ENCODE results near the gene CMTM1. TPM values are rescaled to one million over a fixed set of nuclear protein-coding genes. Genes with fewer than 3 reads are reported as not detected.
A peak's percentile ranks its signal among the peaks of the same experiment; 100 is the strongest.

CMTM1 gene
- total and polyA plus RNA-seq, 2 donors (not counting 3 experiments of a cell fraction or from before 2014, with no cell fraction given) = 3.0 to 12.3 TPM

DNA sequence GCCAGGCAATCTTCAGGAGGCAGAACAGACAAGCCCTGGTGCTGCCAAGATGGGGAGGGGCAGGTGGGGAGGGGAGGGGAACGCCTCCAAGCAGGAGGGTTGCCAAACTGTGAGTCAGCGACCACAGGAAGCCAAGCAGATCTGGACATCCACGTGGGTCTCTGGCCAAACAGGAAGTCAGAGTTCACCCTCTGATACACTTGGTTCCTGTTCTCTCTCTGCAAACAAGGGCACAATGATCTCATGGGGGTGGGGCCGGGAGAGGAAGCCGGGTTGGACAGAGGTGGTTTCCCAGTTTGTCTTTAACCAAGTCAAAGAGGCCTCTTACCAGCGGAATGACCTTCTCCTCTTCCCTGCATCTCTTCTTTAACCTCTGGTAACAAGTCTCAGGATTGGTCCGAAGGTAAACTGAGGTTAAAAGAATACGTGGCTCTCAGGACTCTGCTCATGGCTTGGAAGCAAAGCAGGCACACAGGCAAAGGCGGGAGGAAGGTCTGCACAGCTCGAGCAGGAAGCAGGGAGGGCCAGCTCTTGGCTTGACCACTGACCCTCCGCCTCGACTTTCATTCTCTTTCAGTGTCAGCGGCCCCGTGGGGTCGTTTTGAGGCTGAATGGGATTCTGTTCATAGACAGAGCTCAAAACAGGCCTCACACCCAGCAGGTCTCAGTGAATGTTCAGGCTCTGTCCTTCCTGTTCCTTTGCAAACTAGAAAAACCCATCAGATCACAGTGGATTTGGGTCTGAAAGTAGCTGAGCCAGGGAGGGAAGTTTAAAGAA lies 49.2 kb upstream of the CMTM1 start:
- H3K4me3 ChIP-seq (replicated peaks in 1 of 3; ENCODE audit: insufficient read depth in 1 of 3, low read depth in 1 of 3, low read length in 3 of 3) = peak overlapping the region in 1 of 3 experiments; percentile 0
- H3K27ac ChIP-seq (ENCODE audit: insufficient read depth, low read depth, low read length) = peak overlapping the region; percentile 97
- TSS peak; percentile 95 for BruUV-seq (replicated peaks)
- H3K36me3 ChIP-seq (ENCODE audit: control insufficient read depth in 2 of 2, extremely low read depth in 1 of 2, insufficient read depth in 2 of 2, low read length in 2 of 2) = no peaks in the 10 kb centered on the region
- intact Hi-C loops (cut with micrococcal nuclease) (loop anchor here (1.0 to 5.0 kb wide), 8 partner anchors 33 to 158 kb away; partner anchors contain the start of genes CMTM1, CMTM3 and TK2), dilution Hi-C loops (cut with MboI; ENCODE audit: extremely low pct_ligation_motif_present, low sequenced_read_pairs) (no loop called here)
- no peaks in the 10 kb centered on the region for H3K9me3 ChIP-seq (replicated peaks; ENCODE audit: control insufficient read depth, insufficient read depth, low read length)
- H3K9ac ChIP-seq (replicated peaks; ENCODE audit: extremely low read depth, insufficient read depth, low read length) = peak overlapping the region; percentile 69
- FAIRE-seq (peak; percentile 99), DNase-seq (ENCODE audit: low read depth, low spot score) (peak; percentile 100)
- peaks cover 81% of the 10 kb centered on the region for H3K4me1 ChIP-seq (ENCODE audit: control insufficient read depth, extremely low read depth, insufficient read depth, low read length)
- POLR2A ChIA-PET = interaction anchor here (0.9 kb wide), 1 partner anchor 148 kb away, joined by 4 read pairs; no protein-coding TSS in a partner anchor
- H3K27me3 ChIP-seq (ENCODE audit: control insufficient read depth in 2 of 2, insufficient read depth in 2 of 2, low read length in 2 of 2) = no peaks in the 10 kb centered on the region
- CTCF ChIA-PET = interaction anchor here (1.0 to 1.3 kb wide), 4 partner anchors 9 to 110 kb away, joined by 3 to 5 read pairs (median 3); partner anchors contain the start of gene CMTM3
- no peaks in the 10 kb centered on the region for H4K20me1 ChIP-seq (replicated peaks; ENCODE audit: control insufficient read depth, extremely low read depth, insufficient read depth, low read length)
- TF ChIP-seq POLR2AphosphoS5 (IDR thresholded peaks at IDR 0.05; ENCODE audit: insufficient read depth, low read depth, low read length) (peak; percentile 99), MYC (IDR thresholded peaks at IDR 0.05; ENCODE audit: low read depth, low read length) (no peak), JUN (IDR thresholded peaks at IDR 0.05; ENCODE audit: borderline replicate concordance, insufficient read depth, insufficient read length, low read depth) (peak; percentile 96), GATA2 (IDR thresholded peaks at IDR 0.05; ENCODE audit: insufficient read depth, insufficient read length, low read depth, low read length) (peak; percentile 82), EZH2 (IDR thresholded peaks at IDR 0.05; ENCODE audit: borderline replicate concordance, low read depth, low read length, severe bottlenecking) (no peak), POLR2A (IDR thresholded peaks at IDR 0.05; ENCODE audit: low read depth, low read length) (peak; percentile 83), FOS (IDR thresholded peaks at IDR 0.05; ENCODE audit: borderline replicate concordance, insufficient read depth, low read length) (peak; percentile 89)
- TF ChIP-seq, protein P1, sequence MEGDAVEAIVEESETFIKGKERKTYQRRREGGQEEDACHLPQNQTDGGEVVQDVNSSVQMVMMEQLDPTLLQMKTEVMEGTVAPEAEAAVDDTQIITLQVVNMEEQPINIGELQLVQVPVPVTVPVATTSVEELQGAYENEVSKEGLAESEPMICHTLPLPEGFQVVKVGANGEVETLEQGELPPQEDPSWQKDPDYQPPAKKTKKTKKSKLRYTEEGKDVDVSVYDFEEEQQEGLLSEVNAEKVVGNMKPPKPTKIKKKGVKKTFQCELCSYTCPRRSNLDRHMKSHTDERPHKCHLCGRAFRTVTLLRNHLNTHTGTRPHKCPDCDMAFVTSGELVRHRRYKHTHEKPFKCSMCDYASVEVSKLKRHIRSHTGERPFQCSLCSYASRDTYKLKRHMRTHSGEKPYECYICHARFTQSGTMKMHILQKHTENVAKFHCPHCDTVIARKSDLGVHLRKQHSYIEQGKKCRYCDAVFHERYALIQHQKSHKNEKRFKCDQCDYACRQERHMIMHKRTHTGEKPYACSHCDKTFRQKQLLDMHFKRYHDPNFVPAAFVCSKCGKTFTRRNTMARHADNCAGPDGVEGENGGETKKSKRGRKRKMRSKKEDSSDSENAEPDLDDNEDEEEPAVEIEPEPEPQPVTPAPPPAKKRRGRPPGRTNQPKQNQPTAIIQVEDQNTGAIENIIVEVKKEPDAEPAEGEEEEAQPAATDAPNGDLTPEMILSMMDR (IDR thresholded peaks at IDR 0.05; ENCODE audit: extremely low read depth in 1 of 2, insufficient read depth in 1 of 2, low read depth in 1 of 2, low read length in 2 of 2) = no peak
- TF ChIP-seq, protein P2, sequence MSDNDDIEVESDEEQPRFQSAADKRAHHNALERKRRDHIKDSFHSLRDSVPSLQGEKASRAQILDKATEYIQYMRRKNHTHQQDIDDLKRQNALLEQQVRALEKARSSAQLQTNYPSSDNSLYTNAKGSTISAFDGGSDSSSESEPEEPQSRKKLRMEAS (IDR thresholded peaks at IDR 0.05; ENCODE audit: insufficient read depth, insufficient read length) = peak; percentile 87
- peak overlapping the region; percentile 39 for H3K4me2 ChIP-seq (ENCODE audit: insufficient read depth, low read length)
- H3K9me1 ChIP-seq (replicated peaks; ENCODE audit: control insufficient read depth, extremely low read depth, insufficient read depth, low read length) = no peaks in the 10 kb centered on the region
- no peaks in the 10 kb centered on the region for H3K79me2 ChIP-seq (ENCODE audit: control insufficient read depth, insufficient read depth, low read length)
- H2AFZ ChIP-seq (ENCODE audit: low read depth, low read length) = no peak overlapping the region

All from endothelial cell of umbilical vein (primary cell).